HCT116 (cell line): ENCODE data around the gene GUK1. TPM values are rescaled to one million over a fixed set of nuclear protein-coding genes. Genes with fewer than 3 reads are reported as not detected.

ENCODE experiments used
- ATAC-seq: fragments of 200-7000 bp; cut with Tn5 transposase; 2 replicates; pipeline ENCODE4 v1.9.1; 2020; ENCODE audit warnings: mild to moderate bottlenecking, moderate library complexity
- BruUV-seq: library from RNA; stranded (reverse); fragments of 400-500 nt; replicated peaks from 2 replicates; lab custom pipeline; 2021; lab: Mats Ljungman, UMichigan
- CTCF ChIA-PET: fragments of 300-600 bp; sonication (Branson Sonifier 250); formaldehyde crosslinking; loops from one replicate; lab custom pipeline; 2021; ENCODE audit warnings: antibody characterized with exemption; lab: Charles Lee
- POLR2A ChIA-PET: fragments of 300-600, 350-600 bp; sonication (Branson Sonifier 250); formaldehyde crosslinking; loops from one replicate; lab custom pipeline; 2021; ENCODE audit warnings: antibody characterized with exemption; lab: Charles Lee
- RAD21 ChIA-PET, 2 experiments: fragments of 300-600 bp; sonication (Branson Sonifier 250); formaldehyde crosslinking; loops; one replicate each; lab custom pipeline; 2023; ENCODE audit warnings: low total read pairs in 2 of 2; ENCODE audit not compliant: uncharacterized antibody in 2 of 2, unreplicated experiment in 2 of 2, low non-redundant PET in 1 of 2; lab: Charles Lee
- DNase-seq: peaks from one replicate; pipeline ENCODE4 v3.0.0-alpha.2; 2010; ENCODE audit warnings: low read depth, low spot score
- H2AFZ ChIP-seq: fragments of 200-600 bp; shearing (Covaris generic), sonication (generic); 2 replicates; pipeline ENCODE4 v1.6.1; 2017; ENCODE audit warnings: low read depth, mixed run types, mixed read lengths, antibody characterized with exemption, low read length; ENCODE audit not compliant: poor library complexity, severe bottlenecking
- H3K27ac ChIP-seq: 2 replicates; pipeline ENCODE4 v1.5.1; 2012; ENCODE audit warnings: low read depth, low read length
- H3K27me3 ChIP-seq: fragments of 200-600 bp; sonication (generic); 2 replicates; pipeline ENCODE4 v1.6.1; 2016; ENCODE audit warnings: mixed run types, low read length, mixed read lengths; ENCODE audit not compliant: insufficient read depth
- H3K36me3 ChIP-seq, 2 experiments: fragments of 200-500 bp in 1 of 2; fragments of 200-600 bp in 1 of 2; sonication (Bioruptor generic) in 1 of 2; sonication (generic) in 1 of 2; 2 replicates each; pipeline versions ENCODE4 v1.5.1 to v1.6.1; 2014 to 2016; ENCODE audit warnings: low read length in 2 of 2, inconsistent platforms in 1 of 2, mixed read lengths in 1 of 2, mixed run types in 1 of 2; ENCODE audit not compliant: insufficient read depth in 2 of 2, control insufficient read depth in 1 of 2
- H3K4me1 ChIP-seq, 2 experiments: fragments of 200-600 bp in 1 of 2; sonication (generic) in 1 of 2; 2 replicates each; pipeline versions ENCODE4 v1.5.1 to v1.6.1; 2012 to 2017; ENCODE audit warnings: low read length in 2 of 2, inconsistent platforms in 1 of 2, mild to moderate bottlenecking in 1 of 2, mixed read lengths in 1 of 2, mixed run types in 1 of 2, moderate library complexity in 1 of 2; ENCODE audit not compliant: insufficient read depth in 2 of 2, control insufficient read depth in 1 of 2
- H3K4me2 ChIP-seq: fragments of 200-600 bp; sonication (generic); 2 replicates; pipeline ENCODE4 v1.6.1; 2017; ENCODE audit warnings: mixed run types, low read length, mixed read lengths
- H3K4me3 ChIP-seq, 2 experiments: fragments of 200-600 bp in 1 of 2; sonication (generic) in 1 of 2; replicated peaks in 1 of 2; 2 replicates each; pipeline ENCODE4 v1.5.1; 2011 to 2016; ENCODE audit warnings: low read length in 2 of 2, control low read depth in 1 of 2, low read depth in 1 of 2, mild to moderate bottlenecking in 1 of 2, mixed read lengths in 1 of 2, mixed run types in 1 of 2
- H3K79me2 ChIP-seq: fragments of 200-600 bp; sonication (generic); 2 replicates; pipeline ENCODE4 v1.6.1; 2017; ENCODE audit warnings: mild to moderate bottlenecking, mixed run types, low read length, moderate library complexity, mixed read lengths; ENCODE audit not compliant: insufficient read depth
- H3K9ac ChIP-seq: fragments of 200-600 bp; sonication (generic); 2 replicates; pipeline ENCODE4 v1.6.1; 2016; ENCODE audit warnings: low read length, mixed read lengths
- H3K9me2 ChIP-seq: fragments of 200-600 bp; sonication (generic), shearing (Covaris generic); 2 replicates; pipeline ENCODE4 v1.6.1; 2017; ENCODE audit warnings: mixed run types, mild to moderate bottlenecking, moderate library complexity; ENCODE audit not compliant: insufficient read depth
- H3K9me3 ChIP-seq, 2 experiments: fragments of 200-500 bp in 1 of 2; fragments of 200-600 bp in 1 of 2; sonication (Bioruptor generic) in 1 of 2; sonication (generic) in 1 of 2; 2 replicates each; pipeline ENCODE4 v1.6.1; 2014 to 2017; ENCODE audit warnings: low read length in 2 of 2, mixed read lengths in 2 of 2, inconsistent platforms in 1 of 2, low read depth in 1 of 2, mild to moderate bottlenecking in 1 of 2, mixed run types in 1 of 2, moderate library complexity in 1 of 2; ENCODE audit not compliant: control insufficient read depth in 1 of 2, insufficient read depth in 1 of 2
- H4K20me1 ChIP-seq: fragments of 200-600 bp; sonication (generic), shearing (Covaris generic); 2 replicates; pipeline ENCODE4 v1.6.1; 2017; ENCODE audit warnings: mixed run types, mild to moderate bottlenecking, moderate library complexity; ENCODE audit not compliant: insufficient read depth
- EGR1 ChIP-seq: IDR thresholded peaks from 2 replicates; pipeline ENCODE4 v1.6.1; 2012; ENCODE audit warnings: low read depth
- ELF1 ChIP-seq: IDR thresholded peaks from 2 replicates; pipeline ENCODE4 v1.6.1; 2012; ENCODE audit warnings: low read depth, borderline replicate concordance
- EZH2 ChIP-seq: fragments of 200-600 bp; sonication (generic); IDR thresholded peaks from 2 replicates; pipeline ENCODE4 v1.6.1; 2017; ENCODE audit warnings: antibody characterized with exemption, mixed run types
- JUND ChIP-seq: IDR thresholded peaks from 2 replicates; pipeline ENCODE4 v1.6.1; 2012
- SRF ChIP-seq: IDR thresholded peaks from 2 replicates; pipeline ENCODE4 v1.6.1; 2012; ENCODE audit warnings: low read depth
- YY1 ChIP-seq: IDR thresholded peaks from 2 replicates; pipeline ENCODE4 v1.6.1; 2011; ENCODE audit warnings: low read length, low read depth, moderate library complexity, mild to moderate bottlenecking; ENCODE audit not compliant: insufficient replicate concordance; ENCODE audit errors: extremely low read depth
- ZFX ChIP-seq: fragments of 450-650 bp; IDR thresholded peaks from 2 replicates; pipeline ENCODE4 v1.6.1; 2017
- intact Hi-C: fragments of 100-400 bp; cut with micrococcal nuclease; formaldehyde crosslinking; loops from 2 replicates; pipeline ENCODE4 v1.10.0; 2022
- total RNA-seq: library from RNA; stranded (reverse); gene quantifications from one replicate; pipeline ENCODE4 v1.2.1, GENCODE V29; 2021; ENCODE audit not compliant: unreplicated experiment
- TF ChIP-seq, protein P1 (sequence below): IDR thresholded peaks from 2 replicates; pipeline ENCODE4 v1.6.1; 2012; ENCODE audit warnings: low read depth
- TF ChIP-seq, protein P2 (sequence below): IDR thresholded peaks from 2 replicates; pipeline ENCODE4 v1.6.1; 2012

Gene GUK1
- total RNA-seq, 1 experiment from 2014 or later, result 145 TPM

DNA sequence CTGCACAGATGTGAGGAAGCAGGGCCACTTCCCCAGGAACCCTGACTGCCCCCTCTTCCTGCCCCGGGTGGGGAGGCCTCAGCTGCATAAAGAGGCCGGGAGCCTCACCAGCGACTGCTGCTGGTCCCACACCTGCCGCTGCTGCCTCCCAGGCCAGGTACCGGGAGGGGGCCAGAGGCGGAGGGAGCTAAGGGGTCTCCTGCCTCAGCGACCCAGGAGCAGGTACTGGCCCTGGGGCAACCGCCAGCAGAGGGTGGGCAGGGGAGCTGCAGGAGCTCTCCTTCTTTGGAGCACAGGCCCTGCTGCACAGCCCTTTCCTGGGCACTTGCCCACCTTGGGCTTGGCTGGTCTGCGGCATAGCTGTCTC is 16.4 kb downstream of the GUK1 start (continued):
- TF ChIP-seq, protein P1, sequence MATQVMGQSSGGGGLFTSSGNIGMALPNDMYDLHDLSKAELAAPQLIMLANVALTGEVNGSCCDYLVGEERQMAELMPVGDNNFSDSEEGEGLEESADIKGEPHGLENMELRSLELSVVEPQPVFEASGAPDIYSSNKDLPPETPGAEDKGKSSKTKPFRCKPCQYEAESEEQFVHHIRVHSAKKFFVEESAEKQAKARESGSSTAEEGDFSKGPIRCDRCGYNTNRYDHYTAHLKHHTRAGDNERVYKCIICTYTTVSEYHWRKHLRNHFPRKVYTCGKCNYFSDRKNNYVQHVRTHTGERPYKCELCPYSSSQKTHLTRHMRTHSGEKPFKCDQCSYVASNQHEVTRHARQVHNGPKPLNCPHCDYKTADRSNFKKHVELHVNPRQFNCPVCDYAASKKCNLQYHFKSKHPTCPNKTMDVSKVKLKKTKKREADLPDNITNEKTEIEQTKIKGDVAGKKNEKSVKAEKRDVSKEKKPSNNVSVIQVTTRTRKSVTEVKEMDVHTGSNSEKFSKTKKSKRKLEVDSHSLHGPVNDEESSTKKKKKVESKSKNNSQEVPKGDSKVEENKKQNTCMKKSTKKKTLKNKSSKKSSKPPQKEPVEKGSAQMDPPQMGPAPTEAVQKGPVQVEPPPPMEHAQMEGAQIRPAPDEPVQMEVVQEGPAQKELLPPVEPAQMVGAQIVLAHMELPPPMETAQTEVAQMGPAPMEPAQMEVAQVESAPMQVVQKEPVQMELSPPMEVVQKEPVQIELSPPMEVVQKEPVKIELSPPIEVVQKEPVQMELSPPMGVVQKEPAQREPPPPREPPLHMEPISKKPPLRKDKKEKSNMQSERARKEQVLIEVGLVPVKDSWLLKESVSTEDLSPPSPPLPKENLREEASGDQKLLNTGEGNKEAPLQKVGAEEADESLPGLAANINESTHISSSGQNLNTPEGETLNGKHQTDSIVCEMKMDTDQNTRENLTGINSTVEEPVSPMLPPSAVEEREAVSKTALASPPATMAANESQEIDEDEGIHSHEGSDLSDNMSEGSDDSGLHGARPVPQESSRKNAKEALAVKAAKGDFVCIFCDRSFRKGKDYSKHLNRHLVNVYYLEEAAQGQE, result no peak
- no peak for TF ChIP-seq JUND
- TF ChIP-seq ZFX, result no peak
- TF ChIP-seq, protein P2, sequence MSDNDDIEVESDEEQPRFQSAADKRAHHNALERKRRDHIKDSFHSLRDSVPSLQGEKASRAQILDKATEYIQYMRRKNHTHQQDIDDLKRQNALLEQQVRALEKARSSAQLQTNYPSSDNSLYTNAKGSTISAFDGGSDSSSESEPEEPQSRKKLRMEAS, result no peak
- TF ChIP-seq, all 23 proteins: peak for 0

DNA sequence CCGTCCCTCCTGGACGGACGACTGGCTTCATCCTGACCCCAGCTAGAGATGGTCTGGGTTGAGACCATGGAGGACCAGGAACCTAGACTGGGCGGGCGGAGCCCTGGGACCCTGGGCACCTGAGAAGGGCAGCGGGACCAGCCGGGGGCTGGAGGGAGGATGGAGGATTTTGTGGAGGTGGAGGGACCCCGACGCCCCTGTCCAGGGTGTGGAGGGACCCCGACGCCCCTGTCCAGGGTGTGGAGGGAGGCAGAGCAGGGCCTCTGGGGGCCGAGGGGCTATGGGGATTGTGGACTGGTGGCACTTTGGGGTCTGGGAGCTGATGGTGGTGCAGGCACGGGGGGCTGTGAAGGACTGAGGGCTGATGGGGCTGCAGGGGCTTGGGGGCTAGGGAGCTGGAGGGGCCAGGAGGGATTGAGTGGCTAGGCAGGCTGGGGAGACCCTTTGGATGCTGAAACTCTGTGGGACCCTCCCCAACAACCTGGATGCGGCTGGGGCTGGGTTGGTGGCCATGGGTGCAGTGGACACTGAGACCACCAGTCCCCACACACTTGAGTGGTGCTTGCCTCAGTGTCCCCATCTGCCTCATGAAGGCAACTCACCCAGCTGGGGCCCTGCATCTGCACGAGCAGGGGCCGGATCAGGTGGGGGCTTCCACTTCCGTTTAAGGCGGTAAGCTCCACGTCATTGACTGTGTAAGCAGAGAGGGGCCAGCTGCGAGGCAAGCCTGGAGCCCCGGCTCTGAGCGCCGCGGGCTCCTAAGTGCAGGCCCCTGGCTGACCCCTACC is 17.1 kb downstream of the GUK1 start:
- no peak for DNase-seq
- no peak for ATAC-seq
- no peaks in the 10 kb centered on the region for H3K36me3 ChIP-seq
- intact Hi-C loops, result no loop called here
- H3K4me3 ChIP-seq, result no peak overlapping the region
- no peak overlapping the region for H2AFZ ChIP-seq
- no peak overlapping the region for H3K4me2 ChIP-seq
- H3K9ac ChIP-seq, result no peak overlapping the region
- no peaks in the 10 kb centered on the region for H3K79me2 ChIP-seq
- ChIA-PET CTCF (no interaction called here), POLR2A (interaction anchor here (0.7 kb wide), 1 partner anchor 331 kb away, joined by 3 read pairs; no protein-coding TSS in a partner anchor), RAD21 (no interaction called here)
- peaks cover 11 to 17% of the 10 kb centered on the region in 2 experiments; a peak in 3 of 4 replicates for H3K4me1 ChIP-seq
- no TSS peak for BruUV-seq
- no peaks in the 10 kb centered on the region for H4K20me1 ChIP-seq
- no peak overlapping the region for H3K27ac ChIP-seq
- no peaks in the 10 kb centered on the region for H3K9me3 ChIP-seq
- H3K9me2 ChIP-seq, result no peaks in the 10 kb centered on the region
- H3K27me3 ChIP-seq, result no peaks in the 10 kb centered on the region
- TF ChIP-seq EGR1 (no peak), EZH2 (no peak), YY1 (no peak), ELF1 (no peak), SRF (no peak)
- TF ChIP-seq, all 23 proteins: peak for 0
